ENCODE results near the gene ACTL7B. TPM values are rescaled to one million over a fixed set of nuclear protein-coding genes. Genes with fewer than 3 reads are reported as not detected.

ACTL7B gene
- total and polyA plus RNA-seq, 3 donors from 2014 or later = 72.6 to 162 (median 129) TPM

DNA sequence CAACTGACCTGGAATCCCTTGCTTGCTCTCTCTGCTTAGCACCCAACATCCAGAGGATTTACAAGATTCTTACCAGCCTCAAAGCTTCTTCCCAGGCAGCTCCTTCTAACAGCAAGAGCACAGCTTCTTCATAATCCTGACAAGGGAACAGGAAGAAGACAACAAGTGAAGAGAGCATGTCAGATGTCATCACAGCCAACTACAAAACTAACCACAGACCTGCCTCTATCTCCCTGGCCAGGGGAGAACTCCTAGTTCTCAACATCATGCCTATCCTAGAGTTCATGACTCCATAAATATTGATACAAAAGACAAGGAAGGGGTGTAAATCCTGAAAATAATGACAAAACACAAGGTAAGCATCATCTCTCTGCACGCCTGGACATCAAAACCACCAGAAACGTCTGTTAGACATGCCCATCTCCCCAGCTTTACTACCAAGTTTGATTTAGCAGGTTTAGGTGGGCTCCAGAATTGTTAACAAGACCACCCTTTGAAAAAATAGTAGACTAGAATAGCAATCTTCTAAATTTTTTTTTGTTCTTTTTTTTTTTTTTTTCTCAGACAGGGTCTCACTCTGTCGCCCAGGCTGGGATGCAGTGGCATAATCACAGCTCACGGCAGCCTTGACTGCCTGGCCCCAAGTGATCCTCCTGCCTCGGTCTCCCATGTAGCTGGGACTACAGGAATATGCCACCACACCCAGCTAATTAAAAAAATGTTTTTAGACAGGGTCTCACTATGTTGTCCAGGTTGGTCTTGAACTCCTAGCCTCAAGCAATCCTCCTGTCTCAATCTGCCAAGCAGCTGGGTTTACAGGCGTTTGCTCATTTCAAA is 26.5 kb upstream of the ACTL7B start:
- DNase-seq = no peak
- no peaks in the 10 kb centered on the region for H3K9me3 ChIP-seq
- no peak overlapping the region for H3K27ac ChIP-seq
- peaks cover 21% of the 10 kb centered on the region for H3K4me1 ChIP-seq
- H3K4me3 ChIP-seq = no peak overlapping the region
- intact Hi-C loops (cut with DNase I; ENCODE audit: low total_unique reads) = no loop called here
- no peak for TF ChIP-seq POLR2A (IDR thresholded peaks at IDR 0.05)
- TF ChIP-seq, protein P1, sequence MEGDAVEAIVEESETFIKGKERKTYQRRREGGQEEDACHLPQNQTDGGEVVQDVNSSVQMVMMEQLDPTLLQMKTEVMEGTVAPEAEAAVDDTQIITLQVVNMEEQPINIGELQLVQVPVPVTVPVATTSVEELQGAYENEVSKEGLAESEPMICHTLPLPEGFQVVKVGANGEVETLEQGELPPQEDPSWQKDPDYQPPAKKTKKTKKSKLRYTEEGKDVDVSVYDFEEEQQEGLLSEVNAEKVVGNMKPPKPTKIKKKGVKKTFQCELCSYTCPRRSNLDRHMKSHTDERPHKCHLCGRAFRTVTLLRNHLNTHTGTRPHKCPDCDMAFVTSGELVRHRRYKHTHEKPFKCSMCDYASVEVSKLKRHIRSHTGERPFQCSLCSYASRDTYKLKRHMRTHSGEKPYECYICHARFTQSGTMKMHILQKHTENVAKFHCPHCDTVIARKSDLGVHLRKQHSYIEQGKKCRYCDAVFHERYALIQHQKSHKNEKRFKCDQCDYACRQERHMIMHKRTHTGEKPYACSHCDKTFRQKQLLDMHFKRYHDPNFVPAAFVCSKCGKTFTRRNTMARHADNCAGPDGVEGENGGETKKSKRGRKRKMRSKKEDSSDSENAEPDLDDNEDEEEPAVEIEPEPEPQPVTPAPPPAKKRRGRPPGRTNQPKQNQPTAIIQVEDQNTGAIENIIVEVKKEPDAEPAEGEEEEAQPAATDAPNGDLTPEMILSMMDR (IDR thresholded peaks at IDR 0.05) = no peak
- no peaks in the 10 kb centered on the region for H3K27me3 ChIP-seq
- 88 to 95% methylated on average over 6 of the region's 6 CpGs for WGBS, 2 donors
- no peaks in the 10 kb centered on the region for H3K36me3 ChIP-seq (ENCODE audit: low read depth, missing control alignments)

DNA sequence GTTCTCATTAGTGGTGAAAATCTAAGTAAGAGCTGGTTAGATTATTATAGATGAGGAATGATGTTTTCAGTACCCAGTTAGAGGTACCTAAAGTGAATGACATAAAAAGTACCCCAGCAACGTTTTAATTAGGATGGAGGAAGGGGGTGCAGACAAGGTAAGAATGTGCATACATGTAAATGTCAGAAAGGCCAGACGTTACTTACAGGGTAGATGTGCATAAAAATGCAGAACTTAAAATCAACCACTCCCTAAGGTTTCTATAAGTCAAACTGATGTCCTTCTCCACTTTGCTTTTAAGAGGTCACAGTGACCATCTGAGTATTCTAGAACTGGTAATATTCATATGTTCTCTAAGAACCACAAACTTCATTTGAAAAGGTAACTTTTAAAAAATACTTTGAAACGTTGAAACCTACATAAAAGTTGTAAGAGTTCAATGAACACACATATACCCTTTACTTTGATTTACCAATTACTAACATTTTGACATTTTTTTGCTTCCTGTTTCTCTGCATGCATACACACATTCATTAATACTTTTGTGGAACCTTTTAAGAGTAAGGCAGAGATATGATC is 25.0 kb upstream of the ACTL7B start:
- Histone ChIP-seq H3K4me1 (peaks cover 7% of the 10 kb centered on the region), H3K4me3 (no peak overlapping the region), H3K36me3 (ENCODE audit: low read depth, missing control alignments) (no peaks in the 10 kb centered on the region), H3K9me3 (no peaks in the 10 kb centered on the region), H3K27me3 (no peaks in the 10 kb centered on the region), H3K27ac (no peak overlapping the region)
- intact Hi-C loops (cut with DNase I; ENCODE audit: low total_unique reads) = no loop called here
- TF ChIP-seq POLR2A (IDR thresholded peaks at IDR 0.05) = no peak
- TF ChIP-seq, protein P1 (IDR thresholded peaks at IDR 0.05) = no peak
- 82 to 83% methylated on average over 3 of the region's 3 CpGs for WGBS, 2 donors
- DNase-seq = no peak

DNA sequence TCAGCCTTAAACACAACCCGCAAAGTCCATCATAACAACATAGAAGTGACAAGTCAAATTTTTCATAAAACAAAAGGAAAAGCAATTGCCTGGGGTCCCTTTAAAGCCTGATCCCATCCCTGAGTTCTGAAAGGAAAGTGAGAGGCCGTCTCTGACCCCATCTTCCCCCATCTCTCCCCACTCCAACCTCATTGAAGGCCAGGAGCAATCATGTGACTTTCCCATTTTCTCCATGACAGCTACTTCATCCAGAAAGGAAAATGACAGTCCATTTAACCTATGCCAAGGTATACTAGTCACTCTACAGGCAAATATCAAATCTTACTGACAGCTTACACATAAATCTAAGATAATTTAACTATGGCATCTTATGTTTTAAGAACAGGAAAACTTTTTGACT is 21.7 kb upstream of the ACTL7B start:
- intact Hi-C loops (cut with DNase I; ENCODE audit: low total_unique reads) = no loop called here
- Histone ChIP-seq H3K4me1 (no peaks in the 10 kb centered on the region), H3K4me3 (no peak overlapping the region), H3K36me3 (ENCODE audit: low read depth, missing control alignments) (no peaks in the 10 kb centered on the region), H3K27ac (no peak overlapping the region), H3K27me3 (no peaks in the 10 kb centered on the region), H3K9me3 (no peaks in the 10 kb centered on the region)
- WGBS, 2 donors = 89 to 93% methylated on average over 2 of the region's 2 CpGs
- TF ChIP-seq, protein P1 (IDR thresholded peaks at IDR 0.05) = no peak
- no peak for TF ChIP-seq POLR2A (IDR thresholded peaks at IDR 0.05)
- DNase-seq = no peak

DNA sequence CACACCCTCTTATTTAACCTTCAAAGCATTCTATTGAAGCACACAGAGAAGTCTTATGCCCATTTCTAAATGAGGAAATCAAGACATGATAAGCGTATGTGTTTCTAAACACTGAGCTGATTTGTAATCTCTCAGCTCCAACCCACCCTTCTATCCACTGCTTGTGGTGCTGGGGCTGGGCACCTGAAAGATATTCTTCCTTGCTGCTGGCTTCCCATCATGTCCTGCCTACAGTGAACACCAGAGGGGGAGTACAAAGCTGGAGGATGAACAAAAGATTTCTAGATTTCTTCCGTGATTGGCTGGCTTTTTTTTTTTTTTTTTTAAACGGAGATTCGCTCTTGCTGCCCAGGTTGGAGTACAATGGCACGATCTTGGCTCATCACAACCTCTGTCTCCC is 20.6 kb upstream of the ACTL7B start:
- intact Hi-C loops (cut with DNase I; ENCODE audit: low total_unique reads) = no loop called here
- 87 to 90% methylated on average over 5 of the region's 5 CpGs for WGBS, 2 donors
- no peaks in the 10 kb centered on the region for H3K9me3 ChIP-seq
- no peak for TF ChIP-seq POLR2A (IDR thresholded peaks at IDR 0.05)
- TF ChIP-seq, protein P1 (IDR thresholded peaks at IDR 0.05) = no peak
- no peaks in the 10 kb centered on the region for H3K27me3 ChIP-seq
- no peaks in the 10 kb centered on the region for H3K4me1 ChIP-seq
- no peak overlapping the region for H3K27ac ChIP-seq
- no peak for DNase-seq
- no peaks in the 10 kb centered on the region for H3K36me3 ChIP-seq (ENCODE audit: low read depth, missing control alignments)
- H3K4me3 ChIP-seq = no peak overlapping the region

Measured in testis (tissue), 3 donors.